Transverse colon (tissue), 4 donors: ENCODE results near the gene DOCK1. TPM values are rescaled to one million over a fixed set of nuclear protein-coding genes. Genes with fewer than 3 reads are reported as not detected.

Experiments
- DNase-seq: peaks from one replicate; pipeline ENCODE4 v3.0.0-alpha.2; 2019
- H3K27ac ChIP-seq, 4 donors: fragments of 200-600 bp; sonication (generic); 2 replicates each; pipeline ENCODE4 v1.5.1; 2016 to 2018; ENCODE audit warnings: inconsistent platforms in 4 of 4
- H3K27me3 ChIP-seq: fragments of 200-600 bp; sonication (generic); 2 replicates; pipeline ENCODE4 v1.5.1; 2017; ENCODE audit warnings: inconsistent platforms
- H3K36me3 ChIP-seq, 4 donors: fragments of 200-600 bp; sonication (generic); 2 replicates each; pipeline ENCODE4 v1.5.1; 2017 to 2019; ENCODE audit warnings: inconsistent platforms in 4 of 4
- H3K4me1 ChIP-seq, 4 donors: fragments of 200-600 bp; sonication (generic); 2 replicates each; pipeline ENCODE4 v1.5.1; 2017 to 2020; ENCODE audit warnings: inconsistent platforms in 4 of 4
- H3K4me3 ChIP-seq, 4 donors: fragments of 200-600 bp; sonication (generic); 1 replicate in 1 of 4; 2 replicates in 3 of 4; pipeline versions ENCODE4 v1.5.1 to v1.6.1; 2017 to 2019; ENCODE audit warnings: inconsistent platforms in 4 of 4
- H3K9me3 ChIP-seq, 2 donors: fragments of 200-600 bp; sonication (generic); 2 replicates each; pipeline ENCODE4 v1.5.1; 2017 to 2019; ENCODE audit warnings: inconsistent platforms in 2 of 2
- EP300 ChIP-seq: sonication (generic); formaldehyde crosslinking; IDR thresholded peaks from one replicate; pipeline ENCODE4 v1.6.1; 2017; ENCODE audit warnings: antibody characterized with exemption, low read depth
- POLR2A ChIP-seq: fragments of 450-650 bp; IDR thresholded peaks from one replicate; pipeline ENCODE4 v1.6.1; 2016; ENCODE audit warnings: antibody characterized with exemption, mild to moderate bottlenecking, moderate library complexity
- POLR2AphosphoS5 ChIP-seq, 3 donors: sonication (generic); formaldehyde crosslinking; IDR thresholded peaks; one replicate each; pipeline ENCODE4 v1.6.1; 2016; ENCODE audit warnings: antibody characterized with exemption in 3 of 3
- WGBS, 2 donors: methylation state at CpG; one replicate each; pipeline ENCODE4 v1.1.5; 2018; ENCODE audit warnings: low coverage in 1 of 2; 5-methylcytosine and 5-hydroxymethylcytosine counted together
- in situ Hi-C, 4 donors: fragments of 200-750 bp; cut with MboI; loops; one replicate each; pipeline versions ENCODE4 v1.15.0 to v1.15.1; 2017; ENCODE audit warnings: low sequenced_read_pairs in 3 of 4, low pct_ligation_motif_present in 1 of 4, low pct_unique_long_range_greater_than_20kb in 1 of 4
- intact Hi-C: fragments of 100-400 bp; cut with DNase I; formaldehyde crosslinking; loops from one replicate; pipeline ENCODE4 v1.15.1; 2023; ENCODE audit warnings: low total_unique reads
- total RNA-seq, 4 donors: library from RNA; depleted of rRNA; stranded (reverse); fragments of >200 nt; gene quantifications; one replicate each; pipeline ENCODE4 v1.1.0, GENCODE V29; 2016
- TF ChIP-seq, protein P1 (sequence below), 5 experiments: fragments of 200-600 bp in 3 of 5; fragments of 450-650 bp in 2 of 5; sonication (generic) in 3 of 5; IDR thresholded peaks; 1 replicate in 2 of 5; 2 replicates in 3 of 5; pipeline ENCODE4 v1.5.1; 2016 to 2017; ENCODE audit warnings: antibody characterized with exemption in 5 of 5, inconsistent platforms in 3 of 5, mild to moderate bottlenecking in 2 of 5, moderate library complexity in 1 of 5

DOCK1 gene
- total RNA-seq, 4 donors from 2014 or later, result 75.1 to 200 (median 92.5) TPM

- Histone ChIP-seq H3K4me1 (no peaks in the 10 kb centered on the region), H3K4me3 (no peak overlapping the region), H3K27ac (no peak overlapping the region), H3K27me3 (no peaks in the 10 kb centered on the region), H3K9me3 (no peaks in the 10 kb centered on the region), H3K36me3 (no peaks in the 10 kb centered on the region)
- intact Hi-C loops, result no loop called here
- WGBS, 2 donors, result 79 to 87% methylated on average over 2 to 7 of the region's 7 CpGs
- TF ChIP-seq POLR2A (no peak), EP300 (no peak), POLR2AphosphoS5 (IDR thresholded peaks at IDR 0.05) (no peak)
- TF ChIP-seq, protein P1, sequence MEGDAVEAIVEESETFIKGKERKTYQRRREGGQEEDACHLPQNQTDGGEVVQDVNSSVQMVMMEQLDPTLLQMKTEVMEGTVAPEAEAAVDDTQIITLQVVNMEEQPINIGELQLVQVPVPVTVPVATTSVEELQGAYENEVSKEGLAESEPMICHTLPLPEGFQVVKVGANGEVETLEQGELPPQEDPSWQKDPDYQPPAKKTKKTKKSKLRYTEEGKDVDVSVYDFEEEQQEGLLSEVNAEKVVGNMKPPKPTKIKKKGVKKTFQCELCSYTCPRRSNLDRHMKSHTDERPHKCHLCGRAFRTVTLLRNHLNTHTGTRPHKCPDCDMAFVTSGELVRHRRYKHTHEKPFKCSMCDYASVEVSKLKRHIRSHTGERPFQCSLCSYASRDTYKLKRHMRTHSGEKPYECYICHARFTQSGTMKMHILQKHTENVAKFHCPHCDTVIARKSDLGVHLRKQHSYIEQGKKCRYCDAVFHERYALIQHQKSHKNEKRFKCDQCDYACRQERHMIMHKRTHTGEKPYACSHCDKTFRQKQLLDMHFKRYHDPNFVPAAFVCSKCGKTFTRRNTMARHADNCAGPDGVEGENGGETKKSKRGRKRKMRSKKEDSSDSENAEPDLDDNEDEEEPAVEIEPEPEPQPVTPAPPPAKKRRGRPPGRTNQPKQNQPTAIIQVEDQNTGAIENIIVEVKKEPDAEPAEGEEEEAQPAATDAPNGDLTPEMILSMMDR (IDR thresholded peaks at IDR 0.05), result no peak
- DNase-seq, result no peak
- in situ Hi-C loops, result no loop called here
These were observed 12.1 kb downstream of the DOCK1 start for GRCh38 chr10:126917375-126917774.

DNA sequence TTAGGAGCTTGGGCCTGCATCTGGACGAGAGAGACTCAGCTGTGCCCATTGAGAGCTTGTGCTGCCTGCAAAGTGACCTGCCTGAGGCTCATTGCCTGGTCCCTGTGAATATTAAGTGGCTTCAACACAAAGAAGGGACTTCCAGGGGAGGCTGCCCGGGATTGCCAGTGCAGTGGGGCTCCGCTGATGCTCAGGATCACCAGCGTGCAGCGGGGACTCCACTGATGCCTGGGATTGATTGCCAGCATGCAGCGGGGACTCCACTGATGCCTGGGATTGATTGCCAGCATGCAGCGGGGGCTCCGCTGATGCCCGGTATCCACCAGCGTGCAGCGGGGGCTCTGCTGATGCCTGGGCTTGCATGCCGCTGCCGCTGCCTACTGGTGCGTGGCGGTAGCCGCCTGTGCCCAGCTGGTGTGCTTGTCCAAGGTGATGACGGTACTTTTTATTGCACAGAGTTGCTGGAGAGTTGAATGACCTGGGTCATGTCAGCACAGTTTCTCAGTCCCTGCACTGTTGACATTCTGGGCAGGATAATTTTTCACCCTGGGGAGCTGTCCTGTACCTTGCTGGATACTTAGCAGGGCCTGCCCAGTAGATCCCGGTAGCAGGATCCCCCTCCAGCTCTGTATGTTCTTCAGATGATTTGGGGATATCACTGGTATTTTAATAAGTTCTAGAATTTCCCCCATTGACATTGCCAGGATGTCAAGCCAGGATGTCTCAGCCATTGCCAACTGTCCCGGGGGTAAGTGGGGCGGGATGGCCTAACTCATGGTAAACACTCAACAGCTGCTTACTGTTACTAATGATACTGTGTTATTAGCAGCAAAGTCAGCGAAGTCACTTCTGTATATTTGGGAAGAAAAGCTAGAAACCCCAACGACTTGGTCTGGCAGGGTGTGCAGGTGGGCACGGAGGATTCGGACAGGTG lies 13.0 kb downstream of the DOCK1 start:
- WGBS, 2 donors, result 63 to 79% methylated on average over 6 to 18 of the region's 24 CpGs
- no peak overlapping the region for H3K27ac ChIP-seq
- no peak for DNase-seq
- H3K4me3 ChIP-seq, result no peak overlapping the region
- H3K4me1 ChIP-seq, result no peaks in the 10 kb centered on the region
- in situ Hi-C loops, result no loop called here
- no peaks in the 10 kb centered on the region for H3K36me3 ChIP-seq
- intact Hi-C loops, result no loop called here
- TF ChIP-seq, protein P1 (IDR thresholded peaks at IDR 0.05), result no peak
- TF ChIP-seq EP300, result no peak
- no peak for TF ChIP-seq POLR2AphosphoS5 (IDR thresholded peaks at IDR 0.05)
- no peaks in the 10 kb centered on the region for H3K9me3 ChIP-seq
- no peaks in the 10 kb centered on the region for H3K27me3 ChIP-seq

- 60 to 84% methylated on average over 1 to 13 of the region's 13 CpGs for WGBS, 2 donors
- no peaks in the 10 kb centered on the region for H3K27me3 ChIP-seq
- in situ Hi-C loops (no loop called here), intact Hi-C loops (no loop called here)
- H3K9me3 ChIP-seq, result no peaks in the 10 kb centered on the region
- H3K4me1 ChIP-seq, result peaks cover 0 to 8% (median 0%) of the 10 kb centered on the region in 4 donors
- TF ChIP-seq, protein P1 (IDR thresholded peaks at IDR 0.05), result no peak
- TF ChIP-seq POLR2AphosphoS5 (IDR thresholded peaks at IDR 0.05) (no peak), POLR2A (no peak), EP300 (no peak)
- no peak for DNase-seq
- H3K27ac ChIP-seq, result no peak overlapping the region
- H3K36me3 ChIP-seq, result no peaks in the 10 kb centered on the region
- H3K4me3 ChIP-seq, result no peak overlapping the region
These were observed 14.2 kb downstream of the DOCK1 start for GRCh38 chr10:126919426-126919825.

- DNase-seq, result no peak
- no peaks in the 10 kb centered on the region for H3K36me3 ChIP-seq
- 69 to 100% methylated on average over 2 to 4 of the region's 4 CpGs for WGBS, 2 donors
- H3K4me3 ChIP-seq, result no peak overlapping the region
- H3K9me3 ChIP-seq, result no peaks in the 10 kb centered on the region
- TF ChIP-seq POLR2AphosphoS5 (IDR thresholded peaks at IDR 0.05) (no peak), POLR2A (no peak), EP300 (no peak)
- TF ChIP-seq, protein P1 (IDR thresholded peaks at IDR 0.05), result no peak
- H3K27me3 ChIP-seq, result no peaks in the 10 kb centered on the region
- intact Hi-C loops (no loop called here), in situ Hi-C loops (no loop called here)
- H3K4me1 ChIP-seq, result peaks cover 0 to 20% (median 2%) of the 10 kb centered on the region in 4 donors
- no peak overlapping the region for H3K27ac ChIP-seq
These were observed 15.9 kb downstream of the DOCK1 start for GRCh38 chr10:126921162-126921561.
